Activated T-cell treated with anti-CD3 and anti-CD28 coated beads for 1 hour (primary cell): ENCODE results near the gene TMEM18.

ENCODE experiments used
- DNase-seq: peaks from one replicate; pipeline ENCODE4 v3.0.0-alpha.2; 2020; ENCODE audit warnings: low read depth

Gene TMEM18

DNA sequence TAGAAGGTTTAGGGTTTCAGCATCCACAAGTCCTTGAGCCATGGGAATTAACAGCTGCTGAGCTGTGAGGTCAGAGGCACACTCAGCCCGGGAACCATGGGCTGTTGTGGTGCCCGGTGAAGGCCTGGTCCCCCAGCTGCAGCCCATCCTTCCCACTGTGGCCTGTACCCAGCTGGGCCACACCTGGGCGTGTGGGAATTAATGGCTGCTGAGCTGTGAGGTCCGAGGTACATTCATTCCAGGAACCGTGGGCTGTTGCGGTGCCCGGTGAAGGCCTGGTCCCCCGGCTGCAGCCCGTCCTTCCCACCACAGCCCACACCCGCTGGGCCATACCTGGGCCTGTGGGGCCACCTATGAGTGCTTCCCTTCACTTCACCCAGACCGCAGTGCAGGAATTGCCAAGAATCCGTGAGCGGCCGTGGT lies 25.2 kb downstream of the TMEM18 start:
- no peak for DNase-seq

DNA sequence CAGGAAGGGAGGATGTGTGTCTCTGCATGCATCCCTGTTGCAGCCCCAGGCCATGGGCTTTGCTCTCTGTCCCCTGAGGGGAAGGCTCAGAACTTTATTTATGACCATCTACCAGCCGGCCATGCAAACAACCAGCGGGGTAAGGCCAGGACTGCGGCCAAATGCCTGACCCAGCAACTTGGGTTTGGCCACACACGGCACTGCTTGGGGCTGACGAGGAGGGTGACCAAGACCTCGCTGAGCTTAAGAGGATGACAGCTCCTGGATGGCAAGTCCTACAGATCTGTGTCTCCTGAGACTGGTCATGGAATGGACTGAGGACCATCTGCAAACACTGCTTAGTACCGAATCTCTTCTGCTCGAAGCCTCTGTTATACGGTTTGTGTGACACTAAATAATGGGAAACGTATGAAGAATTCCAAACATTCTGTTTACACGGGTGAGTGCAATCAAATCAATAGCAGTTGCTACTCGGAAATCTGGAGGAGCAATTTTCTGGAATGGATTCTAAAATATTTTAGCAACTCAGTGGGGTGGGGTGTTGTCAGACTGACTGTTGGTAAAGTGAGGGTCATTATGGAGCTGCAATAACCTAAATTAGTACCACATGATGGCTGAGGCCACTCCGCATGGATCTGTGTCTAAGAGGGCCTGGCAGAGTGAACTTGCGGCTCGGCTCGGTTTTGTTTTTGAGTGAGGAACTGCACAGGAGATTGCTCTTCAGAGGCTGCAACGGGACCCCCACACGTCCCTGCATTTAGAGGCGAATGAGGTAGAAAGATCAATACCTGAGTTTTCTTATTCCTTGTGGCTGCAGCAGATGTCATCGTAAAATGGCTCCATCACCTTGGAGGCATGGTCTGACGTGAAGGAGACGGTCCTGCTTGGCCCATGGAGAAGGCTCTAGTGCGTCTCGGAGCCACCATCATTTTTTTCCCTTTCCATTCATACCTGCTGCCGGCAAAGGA lies 26.6 kb downstream of the TMEM18 start:
- no peak for DNase-seq

DNA sequence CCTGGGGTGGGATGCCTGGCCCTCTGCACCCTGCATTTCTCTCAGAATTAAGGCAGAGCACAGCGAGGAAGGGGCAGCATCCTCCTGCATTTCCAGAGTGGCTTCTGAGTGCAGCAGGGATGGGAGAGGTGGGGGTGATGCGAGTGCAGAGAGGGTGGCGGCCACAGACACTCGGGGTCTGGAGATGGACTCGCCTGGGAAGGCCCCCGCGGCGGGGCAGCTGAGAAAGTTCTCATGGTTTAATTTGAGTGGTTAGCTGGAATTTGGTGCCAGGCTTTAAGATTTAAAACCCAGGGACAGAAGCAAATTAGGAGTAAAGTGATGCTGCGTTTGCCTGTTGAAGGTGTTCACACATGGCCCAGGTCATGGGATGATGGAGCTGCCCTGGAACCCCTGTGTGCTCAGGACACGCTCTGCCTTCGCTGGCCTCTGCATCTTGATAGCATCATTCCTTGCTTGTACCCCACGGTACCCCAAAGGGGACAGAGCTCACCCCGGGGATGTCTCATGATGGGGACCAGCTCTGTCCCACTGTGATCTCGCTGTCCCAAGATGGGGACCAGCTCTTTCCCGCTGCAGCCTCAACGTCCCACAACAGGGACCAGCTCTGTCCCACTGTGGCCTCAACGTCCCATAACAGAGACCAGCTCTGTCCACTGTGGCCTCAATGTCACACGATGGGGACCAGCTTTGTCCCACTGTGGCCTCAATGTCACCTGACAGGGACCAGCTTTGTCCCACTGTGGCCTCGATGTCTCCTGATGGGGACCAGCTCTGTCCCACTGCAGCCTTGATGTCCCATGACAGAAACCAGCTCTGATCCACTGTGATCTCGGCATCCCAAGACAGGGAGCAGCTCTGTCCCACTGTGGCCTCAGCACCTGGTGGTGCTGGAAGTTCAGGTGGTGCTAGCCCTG lies 27.5 kb downstream of the TMEM18 start:
- no peak for DNase-seq

DNA sequence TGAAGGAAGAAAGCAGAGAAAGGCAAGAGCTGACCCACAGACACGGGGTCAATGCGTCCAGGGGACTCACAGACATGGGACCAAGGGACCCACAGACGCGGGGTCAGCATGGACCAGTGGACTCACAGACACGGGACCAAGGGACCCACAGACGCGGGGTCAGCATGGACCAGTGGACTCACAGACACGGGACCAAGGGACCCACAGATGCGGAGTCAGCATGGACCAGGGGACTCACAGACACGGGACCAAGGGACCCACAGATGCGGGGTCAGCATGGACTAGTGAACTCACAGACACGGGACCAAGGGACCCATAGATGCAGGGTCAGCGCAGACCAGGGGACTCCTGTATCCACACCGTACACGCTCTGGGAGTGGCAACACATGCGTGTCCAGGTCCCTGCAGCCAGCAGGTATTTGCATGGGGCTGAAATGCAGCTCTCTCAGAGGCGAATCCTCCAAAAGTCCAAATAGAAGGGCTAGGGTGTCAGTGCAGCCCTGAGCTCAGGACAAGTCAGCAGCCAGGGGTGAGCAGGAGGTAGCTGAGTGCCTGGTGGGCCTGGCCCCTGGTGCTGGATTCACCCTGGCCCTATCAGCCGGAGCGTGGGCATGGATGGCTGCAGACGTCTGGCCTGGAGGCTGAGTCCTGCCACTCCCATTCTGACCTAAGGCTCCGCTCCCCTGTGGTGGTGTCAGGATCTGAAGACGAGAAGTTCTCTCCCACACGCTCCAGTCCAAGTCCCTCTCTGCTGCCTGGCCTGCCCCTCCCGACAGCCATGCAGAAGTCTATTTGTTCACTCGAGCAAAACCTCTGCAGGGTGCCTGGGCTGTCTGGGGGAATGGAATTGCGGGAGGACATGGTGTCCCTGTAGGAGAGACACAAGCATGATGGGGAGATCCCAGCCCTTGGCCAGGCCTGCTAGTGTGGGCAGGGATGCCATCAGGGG lies 28.5 kb downstream of the TMEM18 start:
- no peak for DNase-seq

DNA sequence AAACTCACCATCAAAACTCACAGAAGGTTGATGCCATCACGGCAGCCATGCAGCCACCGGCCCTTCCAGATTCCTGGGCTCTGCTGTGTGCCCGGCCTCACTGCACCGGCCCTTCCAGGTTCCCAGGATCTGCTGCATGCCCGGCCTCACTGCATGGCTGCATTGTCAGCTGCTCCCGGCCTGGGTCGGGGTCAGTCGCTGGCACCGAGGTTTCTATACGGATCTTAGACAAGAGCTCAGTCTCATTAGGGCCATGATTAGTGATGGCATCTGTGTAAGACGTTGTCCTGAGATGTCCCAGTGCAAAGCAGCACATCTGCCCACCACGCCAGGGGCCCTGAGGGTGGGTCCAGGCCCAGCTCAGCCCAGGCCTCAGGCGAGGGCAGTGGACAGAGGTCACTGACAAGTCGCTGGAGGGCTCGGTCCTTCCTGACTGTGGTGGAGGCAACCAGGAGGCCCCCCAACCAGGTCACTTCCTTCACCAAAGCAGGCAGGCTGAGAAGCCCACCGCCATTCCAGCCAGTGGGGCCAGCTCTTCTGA lies 29.4 kb downstream of the TMEM18 start:
- DNase-seq, result no peak

DNA sequence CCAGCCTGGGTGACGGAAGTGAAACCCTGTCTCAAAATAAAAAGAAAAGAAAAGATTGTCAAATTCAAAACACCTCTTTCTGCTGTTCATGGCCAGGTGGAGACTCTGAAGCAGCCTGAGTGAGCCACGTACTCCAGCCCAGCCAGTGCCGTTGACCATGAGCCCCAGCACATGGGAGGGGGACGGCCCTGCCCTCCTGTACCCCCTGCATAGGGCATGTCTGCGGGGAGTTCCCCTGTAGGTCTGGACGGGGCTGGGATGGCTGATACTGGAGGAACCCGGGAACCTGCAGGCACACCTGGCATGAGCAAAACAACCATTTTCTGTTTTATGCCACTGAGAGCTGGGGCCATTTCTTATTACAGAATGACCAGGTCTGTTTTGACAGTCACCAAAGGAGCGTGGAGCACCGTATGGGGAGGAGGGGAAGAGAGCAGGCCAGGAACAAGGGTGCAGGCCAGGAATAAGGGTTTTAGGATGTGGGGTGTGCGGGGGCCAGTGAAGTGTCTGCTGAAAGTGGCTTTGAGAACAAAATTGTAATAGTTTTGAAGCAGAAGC lies 30.1 kb downstream of the TMEM18 start:
- no peak for DNase-seq

DNA sequence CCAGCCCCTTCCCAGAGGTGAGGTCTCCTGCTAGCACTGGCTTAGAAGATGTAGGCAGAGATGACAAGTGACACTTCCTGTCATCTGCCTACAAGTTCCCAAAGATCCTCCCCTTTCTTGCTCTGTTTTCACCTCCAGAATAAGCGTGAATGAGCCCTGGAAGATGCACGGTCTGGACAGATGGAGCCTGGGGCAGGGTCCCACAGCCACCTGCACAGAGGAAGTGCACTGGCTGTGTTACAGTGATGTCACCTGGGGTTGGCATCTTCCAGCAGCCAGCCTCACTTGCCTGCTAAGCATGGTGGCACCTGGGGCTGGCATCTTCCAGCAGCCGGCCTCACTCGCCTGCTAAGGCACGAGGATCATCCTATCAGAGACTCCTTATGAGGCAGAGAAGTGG lies 32.3 kb downstream of the TMEM18 start:
- DNase-seq, result no peak

DNA sequence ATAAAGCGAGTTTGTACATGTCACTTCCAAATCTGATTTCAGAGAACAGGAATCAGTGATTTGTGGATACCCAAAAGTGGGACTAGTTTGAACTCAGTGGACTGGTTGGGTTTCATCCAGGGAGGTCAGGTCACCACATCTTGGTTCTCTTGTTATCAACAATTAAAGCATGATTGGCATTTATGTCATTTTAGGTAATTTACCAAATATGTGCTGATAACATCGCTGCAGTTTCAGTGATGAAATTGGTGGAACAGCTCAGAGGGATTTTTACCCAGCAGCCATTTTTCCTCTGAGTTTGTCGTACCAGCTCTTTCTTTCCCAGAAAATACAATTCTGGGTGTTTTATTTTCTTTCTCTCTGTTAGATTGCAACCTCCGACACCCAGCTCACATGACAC lies 33.4 kb downstream of the TMEM18 start:
- no peak for DNase-seq

DNA sequence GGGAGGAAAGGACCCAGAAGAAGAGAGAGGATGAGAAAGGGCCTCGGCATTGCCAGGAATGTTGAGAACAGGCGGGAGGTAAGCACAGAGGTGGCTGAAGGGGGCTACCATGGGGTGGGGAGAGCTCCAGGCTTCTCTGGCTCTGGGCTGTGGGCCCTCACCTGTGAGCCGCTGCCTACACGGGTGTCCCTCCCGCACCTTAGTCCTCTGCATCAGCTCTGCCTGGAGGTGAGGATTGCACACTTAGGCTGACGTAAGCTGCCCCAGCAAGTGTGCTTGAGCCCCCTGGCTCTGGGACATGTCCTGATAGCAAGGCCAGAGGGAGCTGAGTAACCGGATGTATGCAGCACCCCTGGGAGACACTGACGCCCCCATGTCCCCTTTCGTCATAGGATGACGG lies 33.9 kb downstream of the TMEM18 start:
- no peak for DNase-seq

DNA sequence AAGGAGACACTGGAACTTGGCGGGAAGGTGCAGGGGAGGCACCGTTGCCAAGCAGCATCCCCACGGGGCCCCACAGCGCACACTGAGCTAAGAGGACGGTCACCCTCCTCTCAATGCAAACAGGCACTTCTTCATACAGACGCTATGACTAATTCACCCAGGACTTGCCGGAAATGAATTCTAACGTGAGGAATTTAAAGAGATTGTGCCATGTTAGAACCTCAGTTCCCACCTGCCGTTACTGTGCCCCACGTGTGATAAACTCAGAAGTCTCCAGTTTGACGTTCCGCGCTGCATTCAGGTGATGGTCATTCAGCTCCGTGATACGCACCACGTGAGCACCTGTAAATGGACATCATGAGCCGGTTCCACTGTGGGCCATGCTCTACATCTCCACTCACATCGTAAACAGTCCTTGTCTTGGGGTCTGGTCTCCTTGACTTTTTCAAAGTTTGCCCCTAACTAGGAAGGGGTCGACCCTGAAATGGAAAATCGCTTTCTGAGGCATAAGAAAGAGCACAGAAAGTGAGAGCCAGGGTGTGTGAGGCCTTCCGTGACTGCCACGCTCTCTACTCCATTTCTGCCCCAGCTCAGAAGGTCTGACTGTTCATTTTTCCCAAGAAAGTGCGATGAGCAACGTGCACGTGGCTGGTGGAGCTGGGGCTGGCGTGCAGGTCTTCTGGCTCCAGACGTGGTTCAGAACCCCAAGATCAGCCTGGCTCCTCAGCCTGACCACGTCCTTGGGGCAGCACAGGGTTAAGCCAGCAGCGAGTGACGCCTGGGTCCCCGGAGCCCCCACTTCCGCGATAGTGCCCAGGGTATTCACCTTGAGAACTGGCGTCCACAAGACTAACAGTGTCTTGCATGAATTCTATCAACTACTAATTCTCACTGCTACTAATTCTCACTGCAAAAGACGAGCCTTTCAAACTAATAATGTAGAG lies 35.1 kb downstream of the TMEM18 start:
- no peak for DNase-seq

DNA sequence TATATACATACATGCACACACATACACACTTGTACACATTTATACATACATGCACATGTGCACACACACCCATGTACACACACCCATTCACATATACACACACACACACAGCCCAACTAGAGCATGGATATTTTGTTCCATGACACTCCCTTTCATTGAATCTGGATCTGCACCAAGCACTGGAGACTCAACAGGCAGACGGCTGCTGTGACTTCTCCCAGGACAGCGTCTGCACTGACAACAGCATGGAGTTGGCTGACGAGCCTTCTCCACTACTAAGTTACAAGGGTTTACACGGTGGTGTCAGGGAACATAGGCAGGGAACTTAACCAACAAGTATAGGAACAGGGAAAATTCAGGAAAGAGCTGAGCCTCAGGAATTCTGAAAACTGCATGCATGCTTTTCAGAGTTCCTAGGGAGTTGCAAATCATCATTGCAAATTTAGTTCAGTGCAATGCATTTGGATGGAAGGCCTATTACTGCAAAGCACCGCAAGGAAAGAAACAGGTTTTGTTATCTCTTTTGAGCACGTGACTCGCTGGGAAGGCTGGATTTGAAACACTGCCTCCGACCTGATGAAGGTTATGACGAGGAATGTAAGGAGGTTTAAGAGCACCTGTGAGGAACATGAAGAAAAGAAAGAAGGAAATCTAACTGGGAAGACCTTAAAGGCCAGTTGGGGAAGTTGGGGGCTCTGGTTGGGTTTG lies 35.9 kb downstream of the TMEM18 start:
- DNase-seq, result no peak

DNA sequence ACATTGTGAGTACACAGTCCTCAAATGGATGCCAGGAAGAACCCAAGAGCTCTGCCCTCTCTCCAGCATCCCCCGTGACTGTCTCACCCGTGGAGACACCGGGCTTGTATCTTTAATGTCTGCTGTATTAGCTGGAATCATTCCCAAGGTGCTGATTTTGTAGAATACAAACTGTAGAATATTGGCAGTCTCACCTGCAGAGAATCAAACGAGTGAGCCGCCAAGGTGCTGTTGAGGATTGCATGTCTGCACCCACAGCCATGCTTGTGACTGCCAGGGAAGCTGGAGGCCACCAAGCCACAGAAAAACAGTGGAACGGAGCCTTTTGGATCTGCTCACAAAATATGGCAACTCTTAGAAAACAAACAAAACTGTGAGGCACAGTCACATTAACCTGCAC lies 37.5 kb downstream of the TMEM18 start:
- DNase-seq, result no peak

DNA sequence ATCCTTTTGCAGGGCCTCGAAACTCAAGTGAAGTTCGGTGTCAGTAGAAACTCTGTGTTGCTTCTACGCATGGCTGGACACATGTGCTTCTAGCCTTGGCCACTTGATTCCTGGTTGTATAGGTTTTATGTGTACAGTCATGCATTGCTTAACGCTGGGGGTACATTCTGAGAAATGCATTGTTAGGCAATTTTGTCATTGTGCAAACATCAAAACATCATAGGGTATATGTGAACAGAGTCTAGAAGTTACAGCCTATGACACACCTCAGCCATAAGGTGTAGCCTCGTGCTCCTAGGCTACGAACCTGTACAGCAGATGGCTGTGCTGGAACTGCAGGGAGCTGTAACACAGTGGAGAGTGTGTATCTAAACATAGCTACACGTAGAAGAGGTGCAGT lies 39.4 kb downstream of the TMEM18 start:
- DNase-seq, result no peak

DNA sequence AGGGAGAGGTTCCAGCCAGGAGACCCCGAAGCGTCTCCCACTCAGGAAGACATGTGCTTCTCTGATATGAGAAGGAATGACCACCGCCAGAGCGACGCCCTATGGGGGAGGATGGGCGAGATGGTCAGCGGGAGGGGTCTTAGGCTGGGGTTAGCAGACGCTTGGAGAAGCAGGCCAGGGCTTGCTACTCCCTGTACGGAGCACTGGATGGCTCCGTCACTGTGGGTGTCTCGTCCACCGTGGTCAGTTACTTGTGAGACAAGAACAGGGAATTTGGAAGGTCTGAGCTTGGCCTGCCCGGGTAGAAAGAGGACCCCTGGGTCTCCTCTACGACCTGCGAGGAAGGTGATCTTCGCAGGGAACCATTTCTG lies 39.8 kb downstream of the TMEM18 start:
- no peak for DNase-seq

DNA sequence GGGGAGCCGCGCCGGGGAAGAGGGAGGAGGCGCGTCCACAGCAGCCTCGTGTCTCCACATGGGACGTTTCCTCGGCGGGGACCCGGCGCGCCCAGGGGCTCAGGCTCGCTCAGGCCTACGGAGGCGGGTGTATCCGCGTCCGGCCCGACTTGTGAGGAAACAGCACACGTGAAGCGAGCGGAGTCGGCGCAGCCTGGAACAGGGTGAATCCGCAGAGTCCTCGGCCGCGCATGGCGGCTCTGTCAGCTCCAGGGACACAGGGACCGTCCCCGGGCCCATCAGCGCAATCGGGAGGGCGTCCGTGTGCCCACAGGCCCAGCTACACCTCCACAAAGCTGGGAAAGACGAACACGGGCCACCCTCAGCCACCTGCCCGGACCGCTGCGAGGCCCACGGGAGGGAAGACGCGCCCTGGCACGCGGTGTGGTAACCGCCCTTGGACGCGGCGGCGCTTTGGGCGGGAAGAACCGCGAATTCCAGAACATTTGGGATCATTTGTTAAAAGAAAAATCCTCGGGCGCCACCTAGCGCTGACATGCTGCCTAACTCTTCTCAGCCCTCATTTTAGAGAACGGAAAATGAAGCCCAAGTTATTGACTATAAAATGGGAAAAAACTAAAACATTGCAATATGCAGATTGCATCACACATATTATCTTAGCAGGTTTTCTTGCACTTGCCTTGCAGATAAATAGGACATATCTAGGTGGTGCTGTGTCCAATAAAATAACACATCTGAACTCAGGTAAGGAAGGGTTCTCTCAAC lies 40.4 kb downstream of the TMEM18 start:
- peak; percentile 49 for DNase-seq

DNA sequence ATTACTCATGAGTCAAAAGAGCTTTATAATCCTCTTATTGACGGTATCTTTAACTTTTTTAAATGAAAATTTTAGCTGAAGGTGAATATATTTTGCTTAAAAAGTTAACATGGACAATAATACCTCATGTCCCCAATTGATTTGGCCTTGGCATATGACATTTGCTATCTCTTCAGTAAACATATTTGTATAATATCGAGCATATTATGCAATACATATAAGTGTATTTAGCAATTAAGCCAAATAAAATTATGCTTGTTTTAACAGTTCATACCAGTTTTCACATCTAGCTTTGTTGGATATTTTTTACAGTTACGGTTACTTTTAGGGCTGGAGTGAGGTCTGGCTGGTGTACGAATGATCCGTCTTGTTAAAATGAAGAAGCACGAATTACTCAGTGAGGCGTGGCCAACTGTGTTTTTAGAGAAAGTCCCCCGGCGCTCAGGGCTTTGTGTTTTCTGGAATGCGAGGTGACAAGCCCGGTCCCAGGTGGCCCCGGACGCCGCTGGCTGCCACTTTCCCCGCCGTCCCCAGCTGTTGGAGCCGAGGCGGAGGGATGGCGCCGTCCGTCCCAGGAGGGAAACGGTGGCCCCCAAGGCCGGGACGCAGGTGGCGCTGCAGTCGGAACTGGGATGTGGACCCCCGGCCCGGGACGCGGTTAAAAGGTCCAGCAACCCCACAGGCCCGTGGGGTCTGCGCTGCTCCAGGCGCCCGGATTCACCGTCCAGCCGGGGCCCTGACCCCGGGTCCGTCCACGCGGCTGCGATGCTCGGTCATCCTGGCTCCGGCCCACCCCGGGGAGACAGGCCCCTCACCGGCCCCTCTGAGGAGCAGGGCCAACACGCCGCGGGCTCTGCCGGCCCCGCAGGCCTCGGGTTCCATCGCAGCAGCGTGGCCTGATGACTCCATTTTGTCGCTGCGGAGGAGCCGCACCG lies 41.3 kb downstream of the TMEM18 start:
- DNase-seq, result no peak

DNA sequence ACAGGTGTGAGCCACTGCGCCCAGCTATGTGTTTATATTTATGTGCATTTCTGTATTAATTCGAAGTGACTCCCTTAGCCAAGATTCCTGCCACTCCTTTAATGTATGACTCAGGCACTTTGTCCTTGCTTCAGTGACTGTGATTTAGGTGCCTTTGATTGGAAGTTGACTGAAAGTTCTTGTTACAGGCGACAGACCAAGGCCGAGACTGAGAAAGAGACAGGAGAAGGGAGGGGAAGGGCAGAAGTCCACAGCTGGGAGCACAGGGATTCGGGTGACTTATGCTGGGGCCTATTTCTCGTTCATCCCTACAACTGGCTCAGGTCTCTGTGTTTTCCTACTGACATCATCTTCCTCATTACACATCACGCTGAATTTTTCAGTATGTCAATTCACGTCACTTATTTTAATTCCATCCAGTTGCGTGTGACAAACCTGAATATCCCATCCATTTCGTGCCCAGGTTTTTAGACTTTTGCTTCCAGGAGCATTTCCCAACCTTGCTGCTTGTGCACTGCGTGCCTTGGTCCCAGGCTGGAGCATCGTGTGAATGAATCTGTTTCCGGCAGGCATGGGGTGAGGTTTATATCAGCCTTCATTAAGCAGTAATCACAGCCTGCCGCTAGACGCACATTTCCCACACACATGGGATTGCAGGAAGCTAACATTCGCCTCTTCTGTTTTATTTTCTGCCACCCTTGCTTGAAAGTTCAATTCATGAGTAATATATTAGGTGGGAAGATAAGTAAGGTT lies 42.4 kb downstream of the TMEM18 start:
- DNase-seq, result no peak
